Bronchial epithelial cell (primary cell): ENCODE results near the gene CNTN5. TPM values are rescaled to one million over a fixed set of nuclear protein-coding genes. Genes with fewer than 3 reads are reported as not detected.

Experiments used
- DNase-seq: peaks from one replicate; pipeline ENCODE4 v3.0.0-alpha.2; 2010; ENCODE audit warnings: low read depth
- FAIRE-seq: peaks from 2 replicates; lab custom pipeline; 2011; peaks lifted over from hg19 to GRCh38; lab: Jason Lieb, UNC
- H3K27me3 ChIP-seq: 2 replicates; pipeline ENCODE4 v1.5.1; 2011; ENCODE audit warnings: low read length; ENCODE audit not compliant: control insufficient read depth, insufficient read depth
- H3K36me3 ChIP-seq: 2 replicates; pipeline ENCODE4 v1.5.1; 2011; ENCODE audit warnings: low read length; ENCODE audit not compliant: control insufficient read depth, insufficient read depth
- H3K4me3 ChIP-seq: 2 replicates; pipeline ENCODE4 v1.5.1; 2011; ENCODE audit warnings: mild to moderate bottlenecking, low read depth, low read length, control low read depth
- total RNA-seq: library from RNA; depleted of rRNA; stranded (reverse); fragments of >200 nt; gene quantifications from 2 replicates; pipeline ENCODE4 v1.2.1, GENCODE V29; 2014
- TF ChIP-seq, protein P1 (sequence below): IDR thresholded peaks from 2 replicates; pipeline ENCODE4 v1.5.1; 2011; ENCODE audit warnings: mild to moderate bottlenecking, moderate library complexity, low read length, control low read depth, inconsistent platforms; ENCODE audit not compliant: insufficient read depth, severe bottlenecking

CNTN5 gene
- total RNA-seq, 1 donor from 2014 or later: not detected

DNA sequence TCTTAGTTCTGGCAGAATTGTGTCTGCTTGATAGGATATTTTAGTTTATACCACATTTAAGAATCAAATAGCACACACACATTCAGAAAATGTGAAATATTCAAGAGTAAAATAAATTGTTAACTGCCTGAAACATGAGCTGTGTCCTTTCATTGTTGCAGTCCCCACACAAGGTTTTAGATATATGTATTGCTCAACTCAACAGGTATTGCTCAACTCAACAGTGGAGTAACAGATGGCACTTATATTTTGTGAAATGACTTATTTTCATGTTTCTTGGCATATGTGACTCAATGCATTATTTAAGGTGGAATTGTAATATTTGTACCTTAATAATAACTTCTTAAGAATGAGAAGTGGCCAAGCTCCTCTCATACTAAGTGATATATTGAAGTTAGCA lies 760.3 kb downstream of the CNTN5 start:
- Histone ChIP-seq H3K4me3 (no peak overlapping the region), H3K36me3 (no peaks in the 10 kb centered on the region), H3K27me3 (no peaks in the 10 kb centered on the region)
- DNase-seq: no peak
- TF ChIP-seq, protein P1, sequence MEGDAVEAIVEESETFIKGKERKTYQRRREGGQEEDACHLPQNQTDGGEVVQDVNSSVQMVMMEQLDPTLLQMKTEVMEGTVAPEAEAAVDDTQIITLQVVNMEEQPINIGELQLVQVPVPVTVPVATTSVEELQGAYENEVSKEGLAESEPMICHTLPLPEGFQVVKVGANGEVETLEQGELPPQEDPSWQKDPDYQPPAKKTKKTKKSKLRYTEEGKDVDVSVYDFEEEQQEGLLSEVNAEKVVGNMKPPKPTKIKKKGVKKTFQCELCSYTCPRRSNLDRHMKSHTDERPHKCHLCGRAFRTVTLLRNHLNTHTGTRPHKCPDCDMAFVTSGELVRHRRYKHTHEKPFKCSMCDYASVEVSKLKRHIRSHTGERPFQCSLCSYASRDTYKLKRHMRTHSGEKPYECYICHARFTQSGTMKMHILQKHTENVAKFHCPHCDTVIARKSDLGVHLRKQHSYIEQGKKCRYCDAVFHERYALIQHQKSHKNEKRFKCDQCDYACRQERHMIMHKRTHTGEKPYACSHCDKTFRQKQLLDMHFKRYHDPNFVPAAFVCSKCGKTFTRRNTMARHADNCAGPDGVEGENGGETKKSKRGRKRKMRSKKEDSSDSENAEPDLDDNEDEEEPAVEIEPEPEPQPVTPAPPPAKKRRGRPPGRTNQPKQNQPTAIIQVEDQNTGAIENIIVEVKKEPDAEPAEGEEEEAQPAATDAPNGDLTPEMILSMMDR: no peak
- FAIRE-seq: no peak

- no peaks in the 10 kb centered on the region for H3K27me3 ChIP-seq
- H3K4me3 ChIP-seq: no peak overlapping the region
- no peak for FAIRE-seq
- TF ChIP-seq, protein P1: no peak
- no peaks in the 10 kb centered on the region for H3K36me3 ChIP-seq
- no peak for DNase-seq
Measured at GRCh38 chr11:99791354-99791753, 770.6 kb downstream of the CNTN5 start.

- TF ChIP-seq, protein P1: no peak
- no peaks in the 10 kb centered on the region for H3K27me3 ChIP-seq
- H3K4me3 ChIP-seq: no peak overlapping the region
- DNase-seq (no peak), FAIRE-seq (peak; percentile 68)
- no peaks in the 10 kb centered on the region for H3K36me3 ChIP-seq
Measured at GRCh38 chr11:99795999-99796398, 775.2 kb downstream of the CNTN5 start.

GRCh38 chr11:99803501-99803900 lies 782.8 kb downstream of the CNTN5 start:
- Histone ChIP-seq H3K36me3 (no peaks in the 10 kb centered on the region), H3K4me3 (no peak overlapping the region), H3K27me3 (no peaks in the 10 kb centered on the region)
- FAIRE-seq (no peak), DNase-seq (no peak)
- TF ChIP-seq, protein P1: no peak

DNA sequence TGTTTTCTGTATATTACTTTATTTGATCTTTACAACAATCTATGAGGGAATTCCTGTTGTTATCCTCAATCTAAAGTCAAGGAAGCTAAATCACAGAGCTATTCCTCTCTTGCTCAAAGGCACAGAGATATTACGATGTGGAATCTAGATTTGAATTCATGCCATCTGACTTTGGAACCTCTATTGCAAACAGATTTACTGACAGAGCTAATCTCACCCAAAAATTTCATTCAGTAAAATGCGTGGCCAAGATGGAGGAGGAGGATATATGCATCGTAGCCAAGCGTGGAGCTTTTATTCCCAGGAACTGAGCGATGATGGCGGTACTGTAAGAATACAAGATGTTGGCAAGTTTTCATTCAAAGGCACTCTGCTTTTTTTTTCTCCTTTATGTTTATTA lies 791.8 kb downstream of the CNTN5 start:
- Histone ChIP-seq H3K36me3 (no peaks in the 10 kb centered on the region), H3K27me3 (no peaks in the 10 kb centered on the region), H3K4me3 (no peak overlapping the region)
- TF ChIP-seq, protein P1: no peak
- no peak for FAIRE-seq
- DNase-seq: no peak

DNA sequence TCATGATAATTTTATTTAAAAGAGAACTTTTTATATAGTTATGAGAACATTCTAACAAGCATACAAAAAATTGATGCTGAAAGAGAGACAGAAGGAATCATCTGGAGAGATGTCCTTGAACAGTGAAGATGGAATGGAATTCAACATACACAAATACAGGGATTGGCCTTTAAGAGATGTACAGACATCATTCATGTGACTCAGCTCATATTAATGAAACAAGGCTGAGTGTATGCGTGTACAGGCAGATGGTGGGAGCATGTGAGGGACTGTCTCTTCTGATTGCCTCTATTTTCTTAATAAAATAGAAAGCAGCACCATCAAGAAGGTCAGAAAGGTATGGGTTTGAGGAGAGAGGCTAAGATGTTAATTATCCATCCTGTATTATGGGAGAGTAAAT lies 793.3 kb downstream of the CNTN5 start:
- FAIRE-seq (no peak), DNase-seq (peak; percentile 25)

More for the DNA sequence above, 793.3 kb downstream of the CNTN5 start:
- H3K4me3 ChIP-seq: no peak overlapping the region
- TF ChIP-seq, protein P1: no peak
- no peaks in the 10 kb centered on the region for H3K27me3 ChIP-seq
- no peaks in the 10 kb centered on the region for H3K36me3 ChIP-seq
